Brain pericyte (primary cell): ENCODE measurements around the gene RAB11FIP4.

Source experiments
- DNase-seq: peaks from one replicate; pipeline ENCODE4 v3.0.0-alpha.2; 2012; ENCODE audit warnings: low read depth, low spot score

Gene RAB11FIP4

GRCh38 chr17:31387438-31387837, 4.0 kb upstream of the RAB11FIP4 start:
- DNase-seq, result no peak

- DNase-seq, result no peak
Measured at GRCh38 chr17:31388351-31388750, 3.1 kb upstream of the RAB11FIP4 start.

- DNase-seq, result no peak
Measured at GRCh38 chr17:31388770-31389656, 2.5 kb upstream of the RAB11FIP4 start.

GRCh38 chr17:31389657-31390381, 1.7 kb upstream of the RAB11FIP4 start:
- no peak for DNase-seq

GRCh38 chr17:31390426-31390747, 1.1 kb upstream of the RAB11FIP4 start:
- DNase-seq, result no peak

GRCh38 chr17:31390748-31391495, 553 bp upstream of the RAB11FIP4 start:
- no peak for DNase-seq

- DNase-seq, result no peak
Measured at GRCh38 chr17:31392002-31392855, 754 bp downstream of the RAB11FIP4 start.

- no peak for DNase-seq
Measured at GRCh38 chr17:31392856-31393748, 1.6 kb downstream of the RAB11FIP4 start.

GRCh38 chr17:31393749-31394146, 2.3 kb downstream of the RAB11FIP4 start:
- DNase-seq, result no peak

GRCh38 chr17:31394544-31394943, 3.1 kb downstream of the RAB11FIP4 start:
- DNase-seq, result peak; percentile 47

GRCh38 chr17:31397256-31397939, 5.9 kb downstream of the RAB11FIP4 start:
- no peak for DNase-seq

- no peak for DNase-seq
Measured at GRCh38 chr17:31398381-31399311, 7.2 kb downstream of the RAB11FIP4 start.

GRCh38 chr17:31400481-31400950, 9.0 kb downstream of the RAB11FIP4 start:
- DNase-seq, result no peak

- no peak for DNase-seq
Measured at GRCh38 chr17:31401456-31402254, 10.2 kb downstream of the RAB11FIP4 start.

- DNase-seq, result no peak
Measured at GRCh38 chr17:31404028-31404949, 12.8 kb downstream of the RAB11FIP4 start.

- DNase-seq, result no peak
Measured at GRCh38 chr17:31405890-31406371, 14.5 kb downstream of the RAB11FIP4 start.
